ENCODE results near the gene INHBE.
A peak's percentile ranks its signal among the peaks of the same experiment; 100 is the strongest.

The INHBE gene

GRCh38 chr12:57460468-57460784 lies 5.3 kb downstream of the INHBE start (continued):
- TF ChIP-seq ZNF398 (tag by site-specific recombination; IDR thresholded peaks at IDR 0.05) (no peak), MYNN (tag by site-specific recombination; IDR thresholded peaks at IDR 0.05; ENCODE audit: borderline replicate concordance) (no peak), ZNF830 (tag by site-specific recombination; IDR thresholded peaks at IDR 0.05; ENCODE audit: low read depth) (no peak), ZNF560 (tag by site-specific recombination; IDR thresholded peaks at IDR 0.05; ENCODE audit: borderline replicate concordance) (no peak), ZNF660 (tag by site-specific recombination; IDR thresholded peaks at IDR 0.05) (no peak), ZEB2 (tag by site-specific recombination; IDR thresholded peaks at IDR 0.05) (0 out of 2 replicates have a peak, but pooled peaks have one; percentile 34), ZNF184 (tag by site-specific recombination; IDR thresholded peaks at IDR 0.05) (no peak), PRDM2 (tag by site-specific recombination; IDR thresholded peaks at IDR 0.05; ENCODE audit: borderline replicate concordance) (no peak), ZNF280D (tag by site-specific recombination; IDR thresholded peaks at IDR 0.05) (no peak), ZNF174 (tag by site-specific recombination; IDR thresholded peaks at IDR 0.05) (no peak), SP2 (tag by site-specific recombination; IDR thresholded peaks at IDR 0.05) (peak; percentile 33), BCL11B (tag by site-specific recombination; IDR thresholded peaks at IDR 0.05; ENCODE audit: low read depth) (peak; percentile 56; the same call in 1 of the 2 replicates), ZFP69B (tag by site-specific recombination; IDR thresholded peaks at IDR 0.05) (no peak), ZNF843 (tag by site-specific recombination; IDR thresholded peaks at IDR 0.05) (no peak), OSR2 (tag by site-specific recombination; IDR thresholded peaks at IDR 0.05) (no peak), SALL2 (tag by site-specific recombination; IDR thresholded peaks at IDR 0.05; ENCODE audit: borderline replicate concordance) (no peak), ZFP3 (tag by site-specific recombination; IDR thresholded peaks at IDR 0.05; ENCODE audit: low read depth) (no peak), MZF1 (tag by site-specific recombination; IDR thresholded peaks at IDR 0.05; ENCODE audit: borderline replicate concordance) (no peak), ZNF202 (tag by site-specific recombination; IDR thresholded peaks at IDR 0.05; ENCODE audit: borderline replicate concordance) (no peak), ZSCAN23 (tag by site-specific recombination; IDR thresholded peaks at IDR 0.05) (no peak)
- TF ChIP-seq, protein P1, sequence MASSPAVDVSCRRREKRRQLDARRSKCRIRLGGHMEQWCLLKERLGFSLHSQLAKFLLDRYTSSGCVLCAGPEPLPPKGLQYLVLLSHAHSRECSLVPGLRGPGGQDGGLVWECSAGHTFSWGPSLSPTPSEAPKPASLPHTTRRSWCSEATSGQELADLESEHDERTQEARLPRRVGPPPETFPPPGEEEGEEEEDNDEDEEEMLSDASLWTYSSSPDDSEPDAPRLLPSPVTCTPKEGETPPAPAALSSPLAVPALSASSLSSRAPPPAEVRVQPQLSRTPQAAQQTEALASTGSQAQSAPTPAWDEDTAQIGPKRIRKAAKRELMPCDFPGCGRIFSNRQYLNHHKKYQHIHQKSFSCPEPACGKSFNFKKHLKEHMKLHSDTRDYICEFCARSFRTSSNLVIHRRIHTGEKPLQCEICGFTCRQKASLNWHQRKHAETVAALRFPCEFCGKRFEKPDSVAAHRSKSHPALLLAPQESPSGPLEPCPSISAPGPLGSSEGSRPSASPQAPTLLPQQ (tag by site-specific recombination; IDR thresholded peaks at IDR 0.05) = no peak
- TF ChIP-seq, protein P2, sequence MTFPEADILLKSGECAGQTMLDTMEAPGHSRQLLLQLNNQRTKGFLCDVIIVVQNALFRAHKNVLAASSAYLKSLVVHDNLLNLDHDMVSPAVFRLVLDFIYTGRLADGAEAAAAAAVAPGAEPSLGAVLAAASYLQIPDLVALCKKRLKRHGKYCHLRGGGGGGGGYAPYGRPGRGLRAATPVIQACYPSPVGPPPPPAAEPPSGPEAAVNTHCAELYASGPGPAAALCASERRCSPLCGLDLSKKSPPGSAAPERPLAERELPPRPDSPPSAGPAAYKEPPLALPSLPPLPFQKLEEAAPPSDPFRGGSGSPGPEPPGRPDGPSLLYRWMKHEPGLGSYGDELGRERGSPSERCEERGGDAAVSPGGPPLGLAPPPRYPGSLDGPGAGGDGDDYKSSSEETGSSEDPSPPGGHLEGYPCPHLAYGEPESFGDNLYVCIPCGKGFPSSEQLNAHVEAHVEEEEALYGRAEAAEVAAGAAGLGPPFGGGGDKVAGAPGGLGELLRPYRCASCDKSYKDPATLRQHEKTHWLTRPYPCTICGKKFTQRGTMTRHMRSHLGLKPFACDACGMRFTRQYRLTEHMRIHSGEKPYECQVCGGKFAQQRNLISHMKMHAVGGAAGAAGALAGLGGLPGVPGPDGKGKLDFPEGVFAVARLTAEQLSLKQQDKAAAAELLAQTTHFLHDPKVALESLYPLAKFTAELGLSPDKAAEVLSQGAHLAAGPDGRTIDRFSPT (tag by site-specific recombination; IDR thresholded peaks at IDR 0.05) = no peak
- TF ChIP-seq, protein P3, sequence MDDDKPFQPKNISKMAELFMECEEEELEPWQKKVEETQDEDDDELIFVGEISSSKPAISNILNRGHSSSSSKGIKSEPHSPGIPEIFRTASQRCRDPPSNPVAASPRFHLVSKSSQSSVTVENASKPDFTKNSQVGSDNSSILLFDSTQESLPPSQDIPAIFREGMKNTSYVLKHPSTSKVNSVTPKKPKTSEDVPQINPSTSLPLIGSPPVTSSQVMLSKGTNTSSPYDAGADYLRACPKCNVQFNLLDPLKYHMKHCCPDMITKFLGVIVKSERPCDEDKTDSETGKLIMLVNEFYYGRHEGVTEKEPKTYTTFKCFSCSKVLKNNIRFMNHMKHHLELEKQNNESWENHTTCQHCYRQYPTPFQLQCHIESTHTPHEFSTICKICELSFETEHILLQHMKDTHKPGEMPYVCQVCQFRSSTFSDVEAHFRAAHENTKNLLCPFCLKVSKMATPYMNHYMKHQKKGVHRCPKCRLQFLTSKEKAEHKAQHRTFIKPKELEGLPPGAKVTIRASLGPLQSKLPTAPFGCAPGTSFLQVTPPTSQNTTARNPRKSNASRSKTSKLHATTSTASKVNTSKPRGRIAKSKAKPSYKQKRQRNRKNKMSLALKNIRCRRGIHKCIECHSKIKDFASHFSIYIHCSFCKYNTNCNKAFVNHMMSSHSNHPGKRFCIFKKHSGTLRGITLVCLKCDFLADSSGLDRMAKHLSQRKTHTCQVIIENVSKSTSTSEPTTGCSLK (tag by site-specific recombination; IDR thresholded peaks at IDR 0.05) = no peak

Data from HEK293 (cell line).